CD8-positive, alpha-beta memory T cell (primary cell): ENCODE data around the gene DBF4. TPM values are rescaled to one million over a fixed set of nuclear protein-coding genes. Genes with fewer than 3 reads are reported as not detected.
A peak's percentile ranks its signal among the peaks of the same experiment; 100 is the strongest.
"Not testable (repeated sequence)": the region's sequence is repeated elsewhere in the genome, so short reads cannot be mapped to it uniquely, and the experiment has no call there.

Experiments used
- CTCF ChIA-PET: fragments of 350-600 bp; sonication (Branson Sonifier 250); formaldehyde crosslinking; loops from one replicate; lab custom pipeline; 2021; ENCODE audit warnings: antibody characterized with exemption; lab: Charles Lee
- POLR2A ChIA-PET: fragments of 350-600 bp; sonication (Branson Sonifier 250); formaldehyde crosslinking; loops from one replicate; lab custom pipeline; 2021; ENCODE audit warnings: antibody characterized with exemption; lab: Charles Lee
- DNase-seq, 5 donors: peaks; one replicate each; pipeline versions ENCODE4 v3.0.0 to v3.0.0-alpha.2; 2020 to 2022; ENCODE audit warnings: mixed read lengths in 1 of 5
- H3K27ac ChIP-seq: one replicate; pipeline ENCODE4 v1.7.0; 2013; ENCODE audit warnings: low read depth, mild to moderate bottlenecking, low read length, moderate library complexity
- H3K27me3 ChIP-seq: 2 replicates; pipeline ENCODE4 v1.7.0; 2013; ENCODE audit warnings: low read length, mild to moderate bottlenecking; ENCODE audit not compliant: insufficient read depth, poor library complexity, severe bottlenecking
- H3K36me3 ChIP-seq: 2 replicates; pipeline ENCODE4 v1.7.0; 2013; ENCODE audit warnings: mild to moderate bottlenecking, low read length, moderate library complexity; ENCODE audit not compliant: insufficient read depth
- H3K4me1 ChIP-seq: 2 replicates; pipeline ENCODE4 v1.7.0; 2013; ENCODE audit warnings: mild to moderate bottlenecking, low read length, moderate library complexity; ENCODE audit not compliant: insufficient read depth
- H3K4me3 ChIP-seq: 2 replicates; pipeline ENCODE4 v1.7.0; 2013; ENCODE audit warnings: mild to moderate bottlenecking, low read length
- H3K9me3 ChIP-seq: 2 replicates; pipeline ENCODE4 v1.7.0; 2013; ENCODE audit warnings: mild to moderate bottlenecking, low read length
- H3K27ac Mint-ChIP-seq, 8 donors: one replicate each; pipeline ENCODE4 v1.8.0; 2020 to 2021; ENCODE audit warnings: mixed read lengths in 8 of 8, mild to moderate bottlenecking in 6 of 8, inconsistent platforms in 3 of 8, moderate library complexity in 3 of 8
- H3K27me3 Mint-ChIP-seq, 2 donors: one replicate each; pipeline ENCODE4 v1.8.0; 2020 to 2021; ENCODE audit warnings: mixed read lengths in 2 of 2, mild to moderate bottlenecking in 1 of 2, moderate library complexity in 1 of 2
- H3K36me3 Mint-ChIP-seq, 3 donors: one replicate each; pipeline ENCODE4 v1.8.0; 2020 to 2021; ENCODE audit warnings: mixed read lengths in 3 of 3, inconsistent platforms in 1 of 3, mild to moderate bottlenecking in 1 of 3
- H3K4me1 Mint-ChIP-seq, 3 donors: one replicate each; pipeline ENCODE4 v1.8.0; 2020 to 2021; ENCODE audit warnings: mixed read lengths in 3 of 3, inconsistent platforms in 1 of 3, mild to moderate bottlenecking in 1 of 3
- H3K4me3 Mint-ChIP-seq, 7 donors: one replicate each; pipeline ENCODE4 v1.8.0; 2020 to 2021; ENCODE audit warnings: mixed read lengths in 7 of 7, mild to moderate bottlenecking in 6 of 7, moderate library complexity in 4 of 7, inconsistent platforms in 2 of 7
- H3K9me3 Mint-ChIP-seq, 5 donors: one replicate each; pipeline ENCODE4 v1.8.0; 2020 to 2022; ENCODE audit warnings: mixed read lengths in 5 of 5, mild to moderate bottlenecking in 3 of 5, moderate library complexity in 2 of 5, inconsistent platforms in 1 of 5
- polyA plus RNA-seq: library from polyadenylated mRNA; unstranded; fragments of 300-500 nt; fragmentation: Illumina TruSeq; gene quantifications from one replicate; pipeline ENCODE4 v1.2.3, GENCODE V29; 2021
- total RNA-seq, 2 experiments: library from RNA; stranded (reverse); gene quantifications; one replicate each; pipeline ENCODE4 v1.2.3, GENCODE V29; 2021

Gene DBF4
- total and polyA plus RNA-seq, 3 experiments from 2014 or later = 30.4 to 67.1 (median 63.9) TPM

- H3K4me1 Mint-ChIP-seq = peaks cover 0 to 6% (median 4%) of the 10 kb centered on the region in 3 donors
- H3K27ac ChIP-seq = no peak overlapping the region
- no peaks in the 10 kb centered on the region for H3K4me1 ChIP-seq
- DNase-seq = no peak
- H3K27ac Mint-ChIP-seq = peak overlapping the region in 1 of 8 donors; percentile 29
- H3K4me3 Mint-ChIP-seq = no peak overlapping the region
- peaks cover 0 to 4% (median 3%) of the 10 kb centered on the region in 3 donors for H3K36me3 Mint-ChIP-seq
- ChIA-PET POLR2A (no interaction called here), CTCF (interaction anchor here (2.0 kb wide), 1 partner anchor 10 kb away, joined by 8 read pairs; the partner anchor contains the start of gene ADAM22)
- no peaks in the 10 kb centered on the region for H3K9me3 ChIP-seq
- no peaks in the 10 kb centered on the region for H3K36me3 ChIP-seq
- no peaks in the 10 kb centered on the region for H3K27me3 Mint-ChIP-seq
- H3K9me3 Mint-ChIP-seq = no peaks in the 10 kb centered on the region
- H3K4me3 ChIP-seq = no peak overlapping the region
- no peaks in the 10 kb centered on the region for H3K27me3 ChIP-seq
Observed at GRCh38 chr7:87944547-87944946, 68.3 kb downstream of the DBF4 start.

GRCh38 chr7:87945926-87946325 is 69.6 kb downstream of the DBF4 start:
- H3K4me1 ChIP-seq, POLR2A ChIA-PET, H3K4me1 Mint-ChIP-seq, H3K36me3 Mint-ChIP-seq, H3K9me3 ChIP-seq, H3K27me3 ChIP-seq, H3K9me3 Mint-ChIP-seq, H3K36me3 ChIP-seq, H3K4me3 ChIP-seq, DNase-seq, H3K27me3 Mint-ChIP-seq, H3K4me3 Mint-ChIP-seq, H3K27ac ChIP-seq: not testable (repeated sequence)
- H3K27ac Mint-ChIP-seq = peak overlapping the region in 1 of 8 donors; percentile 38
- CTCF ChIA-PET = interaction anchor here (2.0 kb wide), 1 partner anchor 11 kb away, joined by 8 read pairs; the partner anchor contains the start of gene ADAM22

GRCh38 chr7:87948371-87948770 is 72.1 kb downstream of the DBF4 start:
- Histone ChIP-seq H3K36me3 (no peaks in the 10 kb centered on the region), H3K4me3 (no peak overlapping the region), H3K4me1 (no peaks in the 10 kb centered on the region), H3K27ac (no peak overlapping the region), H3K27me3 (no peaks in the 10 kb centered on the region), H3K9me3 (no peaks in the 10 kb centered on the region)
- DNase-seq = no peak
- Mint-ChIP-seq H3K36me3 (peaks cover 0 to 6% (median 3%) of the 10 kb centered on the region in 3 donors), H3K27me3 (peaks cover 0 to 1% of the 10 kb centered on the region in 2 donors), H3K4me1 (peaks cover 0 to 6% (median 4%) of the 10 kb centered on the region in 3 donors), H3K9me3 (no peaks in the 10 kb centered on the region), H3K4me3 (no peak overlapping the region), H3K27ac (no peak overlapping the region)
- ChIA-PET POLR2A (interaction anchor here (1.5 kb wide), 1 partner anchor 14 kb away, joined by 4 read pairs; the partner anchor contains the start of gene ADAM22), CTCF (no interaction called here)

Other genes starting within 250 kb of the DBF4 start
- under 1 TPM; 0.48 to 0.89 TPM for gene RUNDC3B, start 248.1 kb upstream of the DBF4 start, total RNA-seq
- gene RUNDC3B, start 248.1 kb upstream of the DBF4 start, polyA plus RNA-seq = 0.45 TPM
- 10 to 100 TPM; 32.8 to 37.9 TPM for gene SLC25A40, start 133 bp upstream of the DBF4 start, total RNA-seq
- gene SLC25A40, start 133 bp upstream of the DBF4 start, polyA plus RNA-seq = 13.7 TPM
- gene ADAM22, start 57.8 kb downstream of the DBF4 start, total RNA-seq = 1 to 10 TPM; 4.3 to 4.7 TPM
- gene ADAM22, start 57.8 kb downstream of the DBF4 start, polyA plus RNA-seq = 2.3 TPM